Brain microvascular endothelial cell (primary cell): ENCODE results near the gene MAPRE2.

ENCODE experiments used
- DNase-seq: peaks from one replicate; pipeline ENCODE4 v3.0.0-alpha.2; 2020
- H3K27ac ChIP-seq: fragments of 250-450 bp; sonication (Bioruptor Pico); 2 replicates; pipeline ENCODE4 v1.5.1; 2020; ENCODE audit warnings: mild to moderate bottlenecking, moderate library complexity
- H3K27me3 ChIP-seq: fragments of 250-450 bp; sonication (Bioruptor Pico); replicated peaks from 2 replicates; pipeline ENCODE4 v1.5.1; 2020; ENCODE audit warnings: mild to moderate bottlenecking
- H3K36me3 ChIP-seq: fragments of 250-450 bp; sonication (Bioruptor Pico); replicated peaks from 2 replicates; pipeline ENCODE4 v1.5.1; 2020; ENCODE audit warnings: mild to moderate bottlenecking
- H3K4me3 ChIP-seq: 2 replicates; pipeline ENCODE4 v1.5.1; 2011; ENCODE audit warnings: low read depth, mild to moderate bottlenecking, control low read depth, low read length, moderate library complexity
- in situ Hi-C: cut with HindIII; loops from 2 replicates; pipeline ENCODE4 v1.10.0; 2017; ENCODE audit warnings: low sequenced_read_pairs, low pct_ligation_motif_present
- TF ChIP-seq, protein P1 (sequence below): IDR thresholded peaks from 2 replicates; pipeline ENCODE4 v1.5.1; 2011; ENCODE audit warnings: low read depth, mild to moderate bottlenecking, moderate library complexity, low read length, control low read depth, inconsistent platforms; ENCODE audit errors: missing control alignments

The MAPRE2 gene

DNA sequence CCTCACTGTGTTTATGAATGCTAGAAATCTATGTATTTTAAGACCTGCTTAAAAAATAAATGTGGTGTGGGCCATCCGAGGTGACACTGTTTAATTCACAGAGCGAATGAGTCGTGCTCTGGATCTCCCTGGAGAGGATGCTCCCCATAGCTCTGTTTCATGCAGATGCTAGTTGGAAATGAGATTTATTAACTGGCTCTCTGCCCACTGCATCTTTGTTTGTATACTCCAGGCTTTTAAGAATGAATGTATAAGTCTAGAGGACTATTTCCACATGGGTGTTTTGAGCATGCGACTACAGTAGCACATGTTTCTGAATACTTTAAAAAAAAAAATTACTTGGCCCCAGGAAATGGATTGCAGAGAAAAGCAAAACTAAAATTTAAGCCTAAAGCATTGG lies 3.9 kb downstream of the MAPRE2 start:
- H3K4me3 ChIP-seq = no peak overlapping the region
- H3K27ac ChIP-seq = no peak overlapping the region
- no peak for DNase-seq
- H3K27me3 ChIP-seq = no peaks in the 10 kb centered on the region
- TF ChIP-seq, protein P1, sequence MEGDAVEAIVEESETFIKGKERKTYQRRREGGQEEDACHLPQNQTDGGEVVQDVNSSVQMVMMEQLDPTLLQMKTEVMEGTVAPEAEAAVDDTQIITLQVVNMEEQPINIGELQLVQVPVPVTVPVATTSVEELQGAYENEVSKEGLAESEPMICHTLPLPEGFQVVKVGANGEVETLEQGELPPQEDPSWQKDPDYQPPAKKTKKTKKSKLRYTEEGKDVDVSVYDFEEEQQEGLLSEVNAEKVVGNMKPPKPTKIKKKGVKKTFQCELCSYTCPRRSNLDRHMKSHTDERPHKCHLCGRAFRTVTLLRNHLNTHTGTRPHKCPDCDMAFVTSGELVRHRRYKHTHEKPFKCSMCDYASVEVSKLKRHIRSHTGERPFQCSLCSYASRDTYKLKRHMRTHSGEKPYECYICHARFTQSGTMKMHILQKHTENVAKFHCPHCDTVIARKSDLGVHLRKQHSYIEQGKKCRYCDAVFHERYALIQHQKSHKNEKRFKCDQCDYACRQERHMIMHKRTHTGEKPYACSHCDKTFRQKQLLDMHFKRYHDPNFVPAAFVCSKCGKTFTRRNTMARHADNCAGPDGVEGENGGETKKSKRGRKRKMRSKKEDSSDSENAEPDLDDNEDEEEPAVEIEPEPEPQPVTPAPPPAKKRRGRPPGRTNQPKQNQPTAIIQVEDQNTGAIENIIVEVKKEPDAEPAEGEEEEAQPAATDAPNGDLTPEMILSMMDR = no peak
- in situ Hi-C loops = no loop called here
- H3K36me3 ChIP-seq = no peaks in the 10 kb centered on the region

DNA sequence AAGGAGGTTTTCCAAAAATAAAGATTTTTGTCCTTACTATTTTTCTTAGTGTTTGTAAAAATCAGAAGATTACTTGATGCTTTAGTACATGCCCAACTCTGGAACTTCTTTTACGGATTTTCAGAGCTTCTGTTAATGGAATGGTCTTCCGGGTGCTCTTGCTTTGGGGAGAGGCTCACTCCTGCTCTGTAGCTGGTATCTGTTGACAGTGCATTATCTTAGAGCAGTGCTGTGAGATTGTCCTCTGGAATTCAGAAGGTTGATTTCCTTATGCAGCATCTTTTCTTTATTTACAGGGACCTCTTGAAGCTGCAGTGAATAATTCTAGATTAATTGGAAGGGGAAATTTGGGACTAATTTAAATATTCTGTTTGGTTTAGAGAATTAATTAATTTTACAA lies 4.6 kb downstream of the MAPRE2 start:
- no peak for DNase-seq
- TF ChIP-seq, protein P1 = no peak
- Histone ChIP-seq H3K4me3 (no peak overlapping the region), H3K27me3 (no peaks in the 10 kb centered on the region), H3K27ac (no peak overlapping the region), H3K36me3 (no peaks in the 10 kb centered on the region)
- in situ Hi-C loops = no loop called here

DNA sequence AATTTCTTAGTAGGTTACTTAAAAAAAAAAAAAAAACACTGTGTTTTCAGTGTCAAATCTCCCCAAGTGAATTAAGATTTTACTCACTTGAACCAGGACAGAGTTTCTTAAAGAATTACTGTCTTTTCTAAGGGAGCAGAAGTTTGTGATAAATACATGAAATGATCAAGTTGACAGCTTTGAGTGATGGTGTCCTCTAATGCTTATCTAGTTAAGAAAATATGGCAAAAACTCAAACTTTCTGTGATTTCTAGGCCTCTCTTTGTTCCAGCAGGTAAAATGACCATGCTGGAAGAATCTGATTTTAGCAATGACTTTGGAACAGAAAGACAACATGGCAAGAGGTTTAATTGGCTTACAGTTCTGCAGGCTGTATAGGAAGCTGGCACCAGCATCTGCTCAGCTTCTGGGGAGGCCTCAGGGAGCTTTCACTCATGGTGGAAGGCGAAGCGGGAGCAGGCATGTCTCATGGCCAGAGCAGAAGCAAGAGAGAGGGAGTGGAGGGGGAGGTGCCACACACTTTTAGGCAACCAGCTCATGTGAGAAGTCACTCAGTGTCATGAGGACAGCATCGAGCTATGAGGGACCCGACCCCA lies 6.6 kb downstream of the MAPRE2 start:
- in situ Hi-C loops = no loop called here
- Histone ChIP-seq H3K27me3 (no peaks in the 10 kb centered on the region), H3K4me3 (no peak overlapping the region), H3K27ac (no peak overlapping the region), H3K36me3 (no peaks in the 10 kb centered on the region)
- TF ChIP-seq, protein P1 = no peak
- DNase-seq = no peak

DNA sequence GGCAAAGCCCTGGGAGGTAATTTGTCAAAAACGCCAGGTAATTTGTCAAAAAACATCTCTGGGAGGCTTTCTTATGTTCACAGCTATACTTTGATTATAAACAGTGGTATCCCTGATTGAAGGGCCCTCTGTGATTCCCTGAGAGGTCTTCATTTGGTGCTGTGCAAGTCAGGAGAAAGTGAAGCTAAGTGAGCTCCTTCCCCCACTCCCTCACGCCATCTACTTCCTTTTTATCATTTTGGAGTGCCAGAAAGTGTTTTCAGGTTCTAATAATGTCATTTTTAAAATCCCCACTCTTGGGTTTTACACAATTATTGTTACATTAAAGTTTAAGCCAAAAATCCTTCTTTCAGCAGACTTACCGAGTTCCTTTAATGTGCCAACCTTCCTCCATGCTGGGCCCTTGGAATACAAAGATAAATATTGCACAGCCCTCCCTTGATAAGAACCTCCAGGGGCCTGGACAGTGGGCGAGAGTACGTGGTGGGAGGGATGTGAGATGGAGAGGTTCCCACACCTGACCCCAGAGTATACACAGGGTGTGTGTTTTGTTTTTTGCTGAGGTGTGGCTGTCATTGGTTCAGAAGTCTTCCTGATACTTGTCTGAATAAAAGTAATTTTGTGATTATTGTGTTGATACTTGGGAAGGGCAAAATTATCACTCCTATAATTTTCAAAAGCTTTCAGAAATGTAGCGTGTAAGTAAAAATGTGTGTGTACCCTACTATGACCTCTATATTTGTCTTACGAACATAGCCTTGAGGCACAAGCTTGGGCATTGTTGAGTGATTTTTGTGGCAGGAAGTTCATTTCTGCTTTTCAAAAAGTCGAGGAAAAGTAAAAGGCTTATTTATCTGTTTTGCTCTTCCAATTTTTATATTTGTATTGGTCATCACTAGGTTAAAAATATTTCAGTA lies 8.2 kb downstream of the MAPRE2 start:
- no peaks in the 10 kb centered on the region for H3K27me3 ChIP-seq
- in situ Hi-C loops = no loop called here
- no peak for DNase-seq
- TF ChIP-seq, protein P1 = no peak
- H3K36me3 ChIP-seq = no peaks in the 10 kb centered on the region
- H3K4me3 ChIP-seq = no peak overlapping the region
- no peak overlapping the region for H3K27ac ChIP-seq

DNA sequence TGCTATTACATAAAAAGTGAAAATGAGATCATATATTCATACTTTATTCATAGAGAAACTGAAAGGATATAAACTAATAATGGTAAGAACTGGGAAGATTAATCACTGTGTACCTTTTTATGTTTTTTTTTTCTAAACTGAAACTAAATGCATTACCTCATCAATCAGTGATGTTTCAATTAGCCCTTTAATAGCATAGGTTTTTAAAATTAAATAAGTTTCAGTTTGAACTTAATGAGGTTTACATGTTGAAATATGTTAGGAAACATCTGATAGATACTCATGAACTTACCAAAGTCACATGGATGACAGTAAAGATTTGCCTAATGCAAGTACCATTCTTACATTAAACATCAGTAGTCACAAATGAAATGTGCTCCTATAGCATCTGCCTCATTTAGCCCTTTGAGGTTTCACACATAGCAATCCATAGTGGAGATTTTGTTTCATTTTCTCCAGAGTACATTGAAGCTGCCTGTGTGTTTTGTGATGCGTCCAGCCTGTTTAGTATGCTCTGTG lies 8.9 kb downstream of the MAPRE2 start:
- in situ Hi-C loops = no loop called here
- TF ChIP-seq, protein P1 = no peak
- Histone ChIP-seq H3K27ac (peak overlapping the region; percentile 22), H3K36me3 (no peaks in the 10 kb centered on the region), H3K4me3 (no peak overlapping the region), H3K27me3 (no peaks in the 10 kb centered on the region)
- no peak for DNase-seq
